Measurements from ENCODE around the gene THAP10.

- TF ChIP-seq, protein P1, sequence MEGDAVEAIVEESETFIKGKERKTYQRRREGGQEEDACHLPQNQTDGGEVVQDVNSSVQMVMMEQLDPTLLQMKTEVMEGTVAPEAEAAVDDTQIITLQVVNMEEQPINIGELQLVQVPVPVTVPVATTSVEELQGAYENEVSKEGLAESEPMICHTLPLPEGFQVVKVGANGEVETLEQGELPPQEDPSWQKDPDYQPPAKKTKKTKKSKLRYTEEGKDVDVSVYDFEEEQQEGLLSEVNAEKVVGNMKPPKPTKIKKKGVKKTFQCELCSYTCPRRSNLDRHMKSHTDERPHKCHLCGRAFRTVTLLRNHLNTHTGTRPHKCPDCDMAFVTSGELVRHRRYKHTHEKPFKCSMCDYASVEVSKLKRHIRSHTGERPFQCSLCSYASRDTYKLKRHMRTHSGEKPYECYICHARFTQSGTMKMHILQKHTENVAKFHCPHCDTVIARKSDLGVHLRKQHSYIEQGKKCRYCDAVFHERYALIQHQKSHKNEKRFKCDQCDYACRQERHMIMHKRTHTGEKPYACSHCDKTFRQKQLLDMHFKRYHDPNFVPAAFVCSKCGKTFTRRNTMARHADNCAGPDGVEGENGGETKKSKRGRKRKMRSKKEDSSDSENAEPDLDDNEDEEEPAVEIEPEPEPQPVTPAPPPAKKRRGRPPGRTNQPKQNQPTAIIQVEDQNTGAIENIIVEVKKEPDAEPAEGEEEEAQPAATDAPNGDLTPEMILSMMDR (IDR thresholded peaks at IDR 0.05; ENCODE audit: low read depth, low read length, poor library complexity, severe bottlenecking): no peak
- no peak for TF ChIP-seq EZH2phosphoT487 (IDR thresholded peaks at IDR 0.05; ENCODE audit: borderline replicate concordance, low read length)
These were observed 58.1 kb downstream of the THAP10 start for GRCh38 chr15:70833861-70834765.

Measured in DOHH2 (cell line).